Ovary (tissue), 1 donor: ENCODE results near the gene EEFSEC.

ENCODE experiments used
- EP300 ChIP-seq: sonication (generic); formaldehyde crosslinking; IDR thresholded peaks from one replicate; pipeline ENCODE4 v1.6.1; 2017; ENCODE audit warnings: antibody characterized with exemption
- POLR2A ChIP-seq: fragments of 450-650 bp; IDR thresholded peaks from one replicate; pipeline ENCODE4 v1.6.1; 2017; ENCODE audit warnings: antibody characterized with exemption, mild to moderate bottlenecking, moderate library complexity

GRCh38 chr3:128237348-128238183 lies 84.3 kb downstream of the EEFSEC start:
- TF ChIP-seq EP300 (no peak), POLR2A (no peak)
